Activated B cell treated with CpG ODN at 0.5 μM for 24 hours (primary cell): Measurements from ENCODE around the gene TIAL1. TPM values are rescaled to one million over a fixed set of nuclear protein-coding genes. Genes with fewer than 3 reads are reported as not detected.

Experiments used
- ATAC-seq: fragments of 200-7000 bp; cut with Tn5 transposase; one replicate; pipeline ENCODE4 v1.10.0; 2021; ENCODE audit warnings: low read depth, mild to moderate bottlenecking, moderate library complexity
- CTCF ChIA-PET: fragments of 350-600 bp; sonication (Branson Sonifier 250); formaldehyde crosslinking; loops from one replicate; lab custom pipeline; 2021; ENCODE audit warnings: antibody characterized with exemption; lab: Charles Lee
- POLR2A ChIA-PET: fragments of 350-600 bp; sonication (Branson Sonifier 250); formaldehyde crosslinking; loops from one replicate; lab custom pipeline; 2021; ENCODE audit warnings: antibody characterized with exemption; lab: Charles Lee
- DNase-seq: peaks from one replicate; pipeline ENCODE4 v3.0.0; 2022
- H3K27ac Mint-ChIP-seq: one replicate; pipeline ENCODE4 v1.8.0; 2020; ENCODE audit warnings: mixed read lengths
- H3K27me3 Mint-ChIP-seq: one replicate; pipeline ENCODE4 v1.8.0; 2021; ENCODE audit warnings: mixed read lengths
- H3K36me3 Mint-ChIP-seq: one replicate; pipeline ENCODE4 v1.8.0; 2021; ENCODE audit warnings: low read depth, mixed read lengths
- H3K4me1 Mint-ChIP-seq: one replicate; pipeline ENCODE4 v1.8.0; 2021; ENCODE audit warnings: mixed read lengths
- H3K4me3 Mint-ChIP-seq: one replicate; pipeline ENCODE4 v1.8.0; 2020; ENCODE audit warnings: mild to moderate bottlenecking, mixed read lengths
- H3K9me3 Mint-ChIP-seq: one replicate; pipeline ENCODE4 v1.8.0; 2020; ENCODE audit warnings: mixed read lengths
- intact Hi-C: fragments of 100-400 bp; cut with micrococcal nuclease; formaldehyde crosslinking; loops from one replicate; pipeline ENCODE4 v1.15.1; 2024
- total RNA-seq: library from RNA; stranded (reverse); gene quantifications from 2 replicates; pipeline ENCODE4 v1.2.3, GENCODE V29; 2022
- TF ChIP-seq, protein P1 (sequence below): fragments of 200-600 bp; IDR thresholded peaks from one replicate; pipeline ENCODE4 v1.8.0; 2022; ENCODE audit warnings: antibody characterized with exemption, mild to moderate bottlenecking

TIAL1 gene
- total RNA-seq, 1 donor from 2014 or later: 155 TPM

DNA sequence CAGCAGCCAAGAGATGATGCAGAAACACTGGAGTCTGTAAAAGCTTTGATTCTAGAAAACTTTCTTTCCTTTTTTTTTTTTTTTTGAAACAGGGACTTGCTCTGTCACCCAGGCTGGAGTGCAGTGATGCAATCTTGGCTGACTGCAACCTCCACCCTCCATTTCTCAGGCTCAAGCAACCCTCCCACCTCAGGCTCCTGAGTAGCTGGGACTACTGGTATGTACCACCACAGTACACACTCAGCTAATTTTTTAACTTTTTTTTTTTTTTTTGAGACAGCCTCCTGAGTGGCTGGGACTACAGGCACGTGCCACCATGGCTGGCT is 37.4 kb upstream of the TIAL1 start:
- TF ChIP-seq, protein P1, sequence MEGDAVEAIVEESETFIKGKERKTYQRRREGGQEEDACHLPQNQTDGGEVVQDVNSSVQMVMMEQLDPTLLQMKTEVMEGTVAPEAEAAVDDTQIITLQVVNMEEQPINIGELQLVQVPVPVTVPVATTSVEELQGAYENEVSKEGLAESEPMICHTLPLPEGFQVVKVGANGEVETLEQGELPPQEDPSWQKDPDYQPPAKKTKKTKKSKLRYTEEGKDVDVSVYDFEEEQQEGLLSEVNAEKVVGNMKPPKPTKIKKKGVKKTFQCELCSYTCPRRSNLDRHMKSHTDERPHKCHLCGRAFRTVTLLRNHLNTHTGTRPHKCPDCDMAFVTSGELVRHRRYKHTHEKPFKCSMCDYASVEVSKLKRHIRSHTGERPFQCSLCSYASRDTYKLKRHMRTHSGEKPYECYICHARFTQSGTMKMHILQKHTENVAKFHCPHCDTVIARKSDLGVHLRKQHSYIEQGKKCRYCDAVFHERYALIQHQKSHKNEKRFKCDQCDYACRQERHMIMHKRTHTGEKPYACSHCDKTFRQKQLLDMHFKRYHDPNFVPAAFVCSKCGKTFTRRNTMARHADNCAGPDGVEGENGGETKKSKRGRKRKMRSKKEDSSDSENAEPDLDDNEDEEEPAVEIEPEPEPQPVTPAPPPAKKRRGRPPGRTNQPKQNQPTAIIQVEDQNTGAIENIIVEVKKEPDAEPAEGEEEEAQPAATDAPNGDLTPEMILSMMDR: no peak
- H3K27me3 Mint-ChIP-seq: no peaks in the 10 kb centered on the region
- no peaks in the 10 kb centered on the region for H3K9me3 Mint-ChIP-seq
- H3K4me3 Mint-ChIP-seq: no peak overlapping the region
- H3K4me1 Mint-ChIP-seq: no peaks in the 10 kb centered on the region
- no peaks in the 10 kb centered on the region for H3K36me3 Mint-ChIP-seq
- H3K27ac Mint-ChIP-seq: no peak overlapping the region
- no peak for DNase-seq
- ChIA-PET CTCF (no interaction called here), POLR2A (interaction anchor here (0.7 kb wide), 1 partner anchor 92 kb away, joined by 5 read pairs; no protein-coding TSS in a partner anchor)
- intact Hi-C loops: no loop called here
- ATAC-seq: no peak

DNA sequence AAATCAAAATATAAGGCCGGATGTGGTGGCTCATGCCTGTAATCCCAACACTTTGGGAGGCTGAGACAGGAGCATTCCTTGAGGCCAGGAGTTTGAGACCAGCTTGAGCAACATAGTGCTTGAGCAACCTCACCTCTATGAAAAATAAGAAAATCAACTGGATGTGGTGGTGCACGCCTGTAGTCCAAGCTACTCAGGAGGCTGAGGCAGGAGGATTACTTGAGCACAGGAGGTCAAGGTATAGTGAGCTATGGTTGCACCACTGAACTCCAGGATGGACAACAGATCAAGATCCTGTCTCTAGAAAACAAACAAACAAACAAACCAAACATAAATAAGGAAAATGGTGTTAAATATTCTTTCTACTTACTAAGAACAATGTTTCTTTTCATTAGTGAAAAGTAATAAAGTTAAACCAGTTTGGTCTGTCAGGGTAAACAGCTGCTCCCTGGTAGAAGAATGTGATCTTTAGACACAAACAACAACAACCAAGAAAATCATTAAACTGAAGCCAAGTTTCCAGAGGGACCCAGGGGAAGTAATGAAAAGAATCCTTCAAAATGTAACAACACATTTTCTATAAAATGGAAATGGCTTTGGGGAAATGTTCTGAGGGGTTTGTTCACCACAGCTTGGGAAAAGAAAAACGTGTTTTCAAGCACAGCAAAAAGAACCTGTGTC is 36.9 kb upstream of the TIAL1 start:
- POLR2A ChIA-PET: interaction anchor here (0.7 kb wide), 1 partner anchor 93 kb away, joined by 5 read pairs; no protein-coding TSS in a partner anchor
- CTCF ChIA-PET: no interaction called here
- Mint-ChIP-seq H3K9me3 (no peaks in the 10 kb centered on the region), H3K4me3 (no peak overlapping the region), H3K27ac (no peak overlapping the region), H3K4me1 (no peaks in the 10 kb centered on the region), H3K27me3 (no peaks in the 10 kb centered on the region), H3K36me3 (no peaks in the 10 kb centered on the region)
- no peak for ATAC-seq
- TF ChIP-seq, protein P1: no peak
- intact Hi-C loops: no loop called here
- DNase-seq: no peak

DNA sequence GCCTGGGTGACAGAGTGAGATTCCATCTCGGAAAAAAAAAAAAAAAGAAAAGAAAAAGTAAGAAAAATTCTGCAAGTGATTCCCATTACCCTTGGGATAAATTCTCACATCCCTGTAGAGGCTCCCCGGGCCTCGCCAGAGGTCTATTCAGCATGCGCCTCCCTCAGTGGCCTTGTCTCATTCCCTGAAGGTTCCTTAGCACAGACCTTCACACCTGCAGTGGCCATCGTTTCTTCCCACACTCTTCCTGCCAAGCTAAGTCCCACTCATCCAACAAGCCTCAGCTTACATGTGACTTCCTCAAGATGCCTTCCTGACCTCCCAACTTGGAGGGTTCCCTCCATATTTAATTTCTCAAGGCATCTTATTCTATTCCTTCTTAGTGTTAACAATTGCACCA is 33.5 kb upstream of the TIAL1 start:
- H3K27me3 Mint-ChIP-seq: no peaks in the 10 kb centered on the region
- intact Hi-C loops: no loop called here
- no peaks in the 10 kb centered on the region for H3K4me1 Mint-ChIP-seq
- no peaks in the 10 kb centered on the region for H3K36me3 Mint-ChIP-seq
- no peak overlapping the region for H3K4me3 Mint-ChIP-seq
- POLR2A ChIA-PET: no interaction called here
- H3K9me3 Mint-ChIP-seq: no peaks in the 10 kb centered on the region
- DNase-seq: no peak
- no peak overlapping the region for H3K27ac Mint-ChIP-seq
- CTCF ChIA-PET: no interaction called here
- no peak for ATAC-seq
- TF ChIP-seq, protein P1: no peak

DNA sequence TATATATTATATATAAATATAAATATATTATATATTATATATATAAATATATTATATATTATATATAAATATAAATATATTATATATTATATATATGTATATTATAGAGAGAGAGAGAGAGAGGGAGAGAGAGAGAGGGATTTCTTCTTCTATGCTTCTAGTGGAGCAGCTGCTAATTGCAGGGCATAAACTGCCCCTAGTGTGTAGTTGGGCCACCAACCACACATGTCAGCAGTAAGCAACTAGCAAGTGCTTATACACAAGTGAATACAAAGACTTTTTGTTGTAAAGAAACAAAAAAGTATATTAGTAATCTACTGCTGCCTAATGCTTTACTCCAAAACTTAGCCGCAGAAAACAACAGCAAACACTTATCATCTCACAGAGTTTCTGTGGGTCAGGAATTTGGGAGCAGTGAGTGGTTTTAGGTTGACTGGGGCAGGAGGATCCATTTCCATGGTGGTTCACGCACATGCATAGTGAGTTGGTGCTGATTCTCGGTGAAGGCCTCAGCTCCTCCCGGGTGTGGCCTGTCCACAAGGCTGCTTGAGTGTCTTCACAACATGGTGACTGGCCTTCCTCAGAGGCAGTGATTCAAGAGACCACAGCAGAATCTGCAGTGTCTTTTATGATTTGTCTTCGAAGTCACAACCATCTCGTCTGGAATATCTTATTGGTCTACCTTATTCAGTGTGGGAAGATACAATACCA is 29.0 kb upstream of the TIAL1 start:
- CTCF ChIA-PET: no interaction called here
- TF ChIP-seq, protein P1: no peak
- intact Hi-C loops: no loop called here
- DNase-seq (no peak), ATAC-seq (no peak)
- no peak overlapping the region for H3K27ac Mint-ChIP-seq
- no peaks in the 10 kb centered on the region for H3K9me3 Mint-ChIP-seq
- no peaks in the 10 kb centered on the region for H3K36me3 Mint-ChIP-seq
- POLR2A ChIA-PET: no interaction called here
- no peak overlapping the region for H3K4me3 Mint-ChIP-seq
- H3K4me1 Mint-ChIP-seq: no peaks in the 10 kb centered on the region
- no peaks in the 10 kb centered on the region for H3K27me3 Mint-ChIP-seq

DNA sequence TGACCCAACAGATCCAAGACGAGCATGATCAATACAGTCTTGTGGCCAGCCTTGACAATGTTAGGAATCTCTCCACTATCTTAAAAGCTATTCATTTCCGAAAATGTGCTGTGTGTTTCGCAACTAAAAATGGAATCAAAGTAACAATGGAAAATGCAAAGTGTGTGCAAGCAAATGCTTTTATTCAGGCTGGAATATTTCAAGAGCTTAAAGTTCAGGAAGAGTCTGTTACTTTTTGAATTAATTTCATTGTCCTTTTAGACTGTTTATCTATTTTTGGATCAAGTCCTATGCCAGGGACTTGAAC is 24.3 kb upstream of the TIAL1 start:
- ChIA-PET CTCF (no interaction called here), POLR2A (no interaction called here)
- Mint-ChIP-seq H3K4me3 (no peak overlapping the region), H3K27ac (no peak overlapping the region), H3K36me3 (no peaks in the 10 kb centered on the region), H3K9me3 (no peaks in the 10 kb centered on the region), H3K4me1 (peaks cover 4% of the 10 kb centered on the region), H3K27me3 (no peaks in the 10 kb centered on the region)
- no peak for ATAC-seq
- intact Hi-C loops: no loop called here
- DNase-seq: no peak
- TF ChIP-seq, protein P1: no peak
